Prostate gland (tissue), 2 donors: ENCODE measurements around the gene NDFIP1. TPM values are rescaled to one million over a fixed set of nuclear protein-coding genes. Genes with fewer than 3 reads are reported as not detected.

Experiments
- DNase-seq: peaks from one replicate; pipeline ENCODE4 v3.0.0-alpha.2; 2019; ENCODE audit warnings: low spot score
- H3K27ac ChIP-seq, 2 donors: fragments of 200-600 bp; sonication (generic); 2 replicates each; pipeline ENCODE4 v1.5.1; 2017 to 2019
- H3K27me3 ChIP-seq: fragments of 200-600 bp; sonication (generic); replicated peaks from 2 replicates; pipeline ENCODE4 v1.5.1; 2019; ENCODE audit not compliant: insufficient read depth
- H3K36me3 ChIP-seq, 2 donors: fragments of 200-600 bp; sonication (generic); 1 replicate in 1 of 2; 2 replicates in 1 of 2; pipeline versions ENCODE4 v1.5.1 to v1.8.1; 2017 to 2019
- H3K4me1 ChIP-seq: fragments of 200-600 bp; sonication (generic); replicated peaks from 2 replicates; pipeline ENCODE4 v1.5.1; 2019
- H3K4me3 ChIP-seq, 2 donors: fragments of 200-600 bp; sonication (generic); 2 replicates each; pipeline ENCODE4 v1.5.1; 2017 to 2019
- H3K9me3 ChIP-seq: fragments of 200-600 bp; sonication (generic); 2 replicates; pipeline ENCODE4 v1.5.1; 2017
- CTCF ChIP-seq, 4 experiments: fragments of 200-600 bp in 2 of 4; fragments of 450-650 bp in 2 of 4; sonication (generic) in 2 of 4; IDR thresholded peaks; 1 replicate in 3 of 4; 2 replicates in 1 of 4; pipeline ENCODE4 v1.5.1; 2016 to 2019; ENCODE audit warnings: antibody characterized with exemption in 4 of 4, mild to moderate bottlenecking in 2 of 4, moderate library complexity in 2 of 4
- POLR2A ChIP-seq: fragments of 450-650 bp; IDR thresholded peaks from one replicate; pipeline ENCODE4 v1.6.1; 2016; ENCODE audit warnings: antibody characterized with exemption, mild to moderate bottlenecking
- POLR2AphosphoS5 ChIP-seq: sonication (generic); formaldehyde crosslinking; IDR thresholded peaks from one replicate; pipeline ENCODE4 v1.6.1; 2017; ENCODE audit warnings: antibody characterized with exemption
- WGBS: methylation state at CpG from one replicate; pipeline ENCODE4 v1.1.5; 2018; 5-methylcytosine and 5-hydroxymethylcytosine counted together
- intact Hi-C: fragments of 100-400 bp; cut with DNase I; formaldehyde crosslinking; loops from one replicate; pipeline ENCODE4 v1.14.2; 2022
- total RNA-seq, 2 donors: library from RNA; depleted of rRNA; stranded (reverse); fragments of >200 nt; gene quantifications; one replicate each; pipeline ENCODE4 v1.1.0, GENCODE V29; 2016

NDFIP1 gene
- total RNA-seq, 2 donors from 2014 or later, result 134 to 234 TPM

GRCh38 chr5:142097681-142098080, 10.9 kb upstream of the NDFIP1 start:
- DNase-seq, result no peak
- Histone ChIP-seq H3K4me3 (no peak overlapping the region), H3K36me3 (no peaks in the 10 kb centered on the region), H3K27ac (no peak overlapping the region), H3K27me3 (no peaks in the 10 kb centered on the region), H3K9me3 (no peaks in the 10 kb centered on the region), H3K4me1 (no peaks in the 10 kb centered on the region)
- intact Hi-C loops, result no loop called here
- WGBS, result 76% methylated on average over 9 of the region's 9 CpGs
- TF ChIP-seq POLR2AphosphoS5 (no peak), POLR2A (no peak)

- no peak overlapping the region for H3K27ac ChIP-seq
- DNase-seq, result no peak
- no peaks in the 10 kb centered on the region for H3K9me3 ChIP-seq
- no peak overlapping the region for H3K4me3 ChIP-seq
- H3K4me1 ChIP-seq, result no peaks in the 10 kb centered on the region
- no peak for TF ChIP-seq POLR2AphosphoS5
- TF ChIP-seq POLR2A, result no peak
- TF ChIP-seq CTCF (IDR thresholded peaks at IDR 0.05), result no peak
- 63% methylated on average over 2 of the region's 2 CpGs for WGBS
- intact Hi-C loops, result no loop called here
- H3K27me3 ChIP-seq, result no peaks in the 10 kb centered on the region
- no peaks in the 10 kb centered on the region for H3K36me3 ChIP-seq
These were observed 10.3 kb upstream of the NDFIP1 start for GRCh38 chr5:142098275-142098674.

GRCh38 chr5:142098931-142099330, 9.6 kb upstream of the NDFIP1 start:
- H3K27me3 ChIP-seq, result no peaks in the 10 kb centered on the region
- DNase-seq, result no peak
- H3K4me3 ChIP-seq, result no peak overlapping the region
- H3K36me3 ChIP-seq, result no peaks in the 10 kb centered on the region
- no peaks in the 10 kb centered on the region for H3K9me3 ChIP-seq
- TF ChIP-seq POLR2A, result no peak
- no peak for TF ChIP-seq CTCF (IDR thresholded peaks at IDR 0.05)
- no peak for TF ChIP-seq POLR2AphosphoS5
- H3K27ac ChIP-seq, result no peak overlapping the region
- intact Hi-C loops, result no loop called here
- no peaks in the 10 kb centered on the region for H3K4me1 ChIP-seq

DNA sequence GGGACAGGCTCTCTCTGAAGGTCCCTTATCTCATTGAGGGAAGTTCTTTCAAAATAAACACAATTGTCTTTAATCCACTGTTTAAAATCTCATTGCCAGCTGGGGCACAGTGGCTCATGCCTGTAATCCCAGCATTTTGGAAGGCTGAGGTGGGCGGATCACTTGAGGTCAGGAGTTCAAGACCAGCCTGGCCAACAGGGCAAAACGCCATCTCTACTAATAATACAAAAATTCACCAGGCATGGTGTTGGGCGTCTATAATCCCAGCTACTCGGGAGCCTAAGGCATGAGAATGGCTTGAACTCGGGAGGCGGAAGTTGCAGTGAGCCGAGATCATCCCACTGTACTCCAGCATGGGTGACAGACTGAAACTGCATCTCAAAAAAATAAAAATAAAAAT, 8.3 kb upstream of the NDFIP1 start:
- H3K27me3 ChIP-seq, result no peaks in the 10 kb centered on the region
- no peaks in the 10 kb centered on the region for H3K36me3 ChIP-seq
- no peak overlapping the region for H3K27ac ChIP-seq
- H3K4me1 ChIP-seq, result no peaks in the 10 kb centered on the region
- intact Hi-C loops, result no loop called here
- no peaks in the 10 kb centered on the region for H3K9me3 ChIP-seq
- H3K4me3 ChIP-seq, result no peak overlapping the region
- DNase-seq, result no peak
- no peak for TF ChIP-seq CTCF (IDR thresholded peaks at IDR 0.05)
- no peak for TF ChIP-seq POLR2AphosphoS5
- no peak for TF ChIP-seq POLR2A
- 87% methylated on average over 7 of the region's 7 CpGs for WGBS

- no peak for DNase-seq
- H3K4me1 ChIP-seq, result no peaks in the 10 kb centered on the region
- H3K27ac ChIP-seq, result no peak overlapping the region
- H3K4me3 ChIP-seq, result no peak overlapping the region
- no peaks in the 10 kb centered on the region for H3K36me3 ChIP-seq
- H3K27me3 ChIP-seq, result no peaks in the 10 kb centered on the region
- 65% methylated on average over 7 of the region's 7 CpGs for WGBS
- TF ChIP-seq CTCF (IDR thresholded peaks at IDR 0.05) (no peak), POLR2AphosphoS5 (no peak), POLR2A (no peak)
- intact Hi-C loops, result no loop called here
- no peaks in the 10 kb centered on the region for H3K9me3 ChIP-seq
These were observed 5.4 kb upstream of the NDFIP1 start for GRCh38 chr5:142102980-142103740.
